ENCODE results near the gene MYOM1.
"Not testable (repeated sequence)": the region's sequence is repeated elsewhere in the genome, so short reads cannot be mapped to it uniquely, and the experiment has no call there.

Gene MYOM1

DNA sequence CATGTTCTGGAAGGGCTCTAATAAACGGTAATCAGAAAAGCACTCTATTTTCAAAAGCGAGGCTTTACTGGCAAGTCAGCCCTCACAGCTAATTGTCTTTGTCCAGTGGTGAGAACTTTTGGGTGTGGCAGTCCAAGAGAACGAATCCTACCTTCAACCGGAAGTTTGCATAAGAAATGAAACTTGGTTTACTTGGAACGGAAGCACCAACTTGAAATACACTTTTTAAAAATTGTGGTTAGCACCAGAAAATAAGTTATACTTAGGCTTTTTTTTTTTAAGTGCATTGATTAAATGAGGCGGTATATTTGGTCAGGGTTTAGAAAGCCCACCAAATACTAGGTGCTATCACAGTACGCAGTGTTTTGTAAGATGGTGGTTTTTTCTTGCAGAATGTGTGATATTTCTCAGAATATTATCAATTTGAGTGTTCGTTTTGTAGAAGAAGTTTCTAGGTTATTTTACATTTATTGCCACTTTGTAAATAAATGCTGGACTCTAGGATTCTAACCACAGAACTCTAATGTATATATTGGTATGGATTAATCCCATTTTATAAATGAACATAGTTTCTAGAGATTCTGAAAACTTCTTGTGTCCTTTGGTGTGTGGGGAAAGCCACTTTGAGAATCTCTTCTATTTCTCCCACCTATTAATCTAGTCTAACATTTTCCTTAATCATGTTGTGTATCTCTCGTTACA lies 29.0 kb upstream of the MYOM1 start:
- DNase-seq, result peak; percentile 67

DNA sequence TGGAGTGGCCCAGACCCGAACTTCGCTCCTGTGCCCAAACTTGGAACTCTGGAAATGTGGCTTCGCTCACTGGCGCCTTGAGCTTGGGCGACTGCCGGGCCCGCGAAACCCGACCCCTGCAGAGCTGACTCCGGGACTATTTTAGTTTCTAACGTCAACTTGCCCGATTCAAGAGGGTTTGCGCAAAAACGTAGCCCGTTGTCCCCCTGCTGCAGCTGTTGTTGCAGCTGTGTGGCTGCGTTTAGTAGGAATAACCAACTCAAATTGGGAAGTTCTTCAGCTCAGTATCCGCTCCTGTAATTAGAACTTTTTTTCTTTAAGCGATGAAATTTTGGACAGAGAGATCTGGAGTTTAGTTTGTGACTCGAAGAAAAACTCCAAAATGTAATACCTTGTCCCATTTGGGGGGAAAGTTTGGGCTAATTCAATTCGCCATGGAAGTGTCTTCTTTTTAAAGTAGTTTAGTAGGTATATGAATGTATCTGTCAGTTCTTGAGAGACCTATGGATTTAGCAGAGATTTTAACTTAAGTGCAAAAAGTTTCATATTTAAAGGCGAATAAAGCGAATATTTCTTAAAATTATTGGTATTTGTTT lies 28.4 kb upstream of the MYOM1 start:
- no peak for DNase-seq

DNA sequence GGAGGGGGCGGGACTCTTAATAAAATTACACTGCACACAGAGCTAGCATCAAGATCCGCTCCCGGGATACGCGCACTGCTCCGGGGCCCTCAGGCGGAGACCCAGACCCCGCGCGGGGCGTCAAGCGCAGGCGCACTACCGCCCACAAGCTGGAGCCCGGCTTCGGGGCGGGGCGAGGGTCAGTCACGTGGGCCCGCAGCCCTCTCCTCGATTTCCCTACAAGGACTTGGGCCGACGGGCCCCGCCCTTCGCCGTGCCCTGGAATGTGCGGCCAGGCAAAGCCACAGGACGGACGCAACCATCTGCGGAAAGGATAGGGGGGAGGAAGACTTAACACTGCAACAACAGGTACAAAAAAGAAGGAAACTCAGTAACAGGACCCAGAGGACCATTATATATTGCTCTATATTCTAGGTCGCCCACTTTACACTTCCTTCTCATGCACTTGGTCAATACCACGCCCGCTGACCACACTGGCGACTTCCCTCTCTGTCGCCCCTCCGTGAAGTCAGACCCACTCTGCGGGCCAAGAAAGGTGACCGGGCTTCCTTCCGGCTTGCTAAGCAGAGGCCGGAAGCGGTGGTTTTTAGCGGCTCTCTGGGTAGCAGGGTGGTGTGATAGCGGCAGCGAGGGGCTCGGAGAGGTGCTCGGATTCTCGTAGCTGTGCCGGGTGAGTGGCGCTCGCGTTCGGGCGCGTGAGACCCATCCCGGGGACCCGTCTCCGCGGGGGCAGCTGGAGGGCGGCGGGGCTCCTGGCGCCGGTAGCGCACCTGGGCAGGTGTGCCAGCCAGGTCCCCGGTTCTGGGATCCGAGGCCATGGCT lies 27.7 kb upstream of the MYOM1 start, which contains the start of gene MYL12A:
TSS of gene MYL12A (plus strand) at position 562 of the 822 bp plus-strand sequence. CDS start 5,447 bp downstream, outside the sequence.
- peak; percentile 96 for DNase-seq

- peak; percentile 75 for DNase-seq
These were observed 27.0 kb upstream of the MYOM1 start for GRCh38 chr18:3246635-3247239.

GRCh38 chr18:3245853-3246634 lies 26.3 kb upstream of the MYOM1 start:
- peak; percentile 92 for DNase-seq

DNA sequence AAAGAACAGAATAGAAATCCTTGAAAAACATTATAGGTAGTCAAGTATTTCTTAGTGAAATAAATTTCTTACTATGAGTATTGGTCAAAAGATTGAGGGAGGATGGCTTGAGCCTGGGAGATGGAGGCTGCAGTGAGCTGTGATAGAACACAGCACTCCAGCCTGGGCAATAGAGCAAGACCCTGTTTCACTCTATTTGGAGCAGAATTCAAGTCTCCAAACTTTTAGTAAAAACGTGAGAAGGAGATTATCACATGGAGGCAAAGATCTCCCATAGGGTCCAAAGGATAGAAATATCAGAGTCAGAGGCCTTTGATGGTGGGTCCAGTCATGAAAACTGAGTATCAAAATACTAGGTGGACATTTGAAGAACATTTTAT lies 25.4 kb upstream of the MYOM1 start:
- no peak for DNase-seq

DNA sequence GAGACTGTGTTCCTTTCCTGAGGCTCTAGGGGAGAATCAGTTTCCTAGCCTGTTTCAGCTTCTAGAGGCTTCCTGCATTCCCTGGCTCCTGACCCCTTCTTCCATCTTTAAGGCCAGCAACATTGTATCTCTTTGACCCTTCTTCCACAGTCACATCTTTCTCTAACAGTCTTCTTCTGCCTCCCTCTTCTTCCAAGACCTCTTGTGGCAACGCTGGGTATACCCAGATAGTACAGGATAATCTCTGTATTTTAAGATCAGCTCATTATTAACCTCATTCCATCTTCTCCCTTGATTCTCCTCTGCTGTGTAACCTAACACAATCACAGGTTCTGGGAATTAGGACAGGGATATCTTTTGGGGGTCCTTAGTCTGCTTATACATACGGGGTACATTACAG lies 19.0 kb upstream of the MYOM1 start:
- no peak for DNase-seq

- no peak for DNase-seq
These were observed 16.7 kb upstream of the MYOM1 start for GRCh38 chr18:3236470-3236869.

DNA sequence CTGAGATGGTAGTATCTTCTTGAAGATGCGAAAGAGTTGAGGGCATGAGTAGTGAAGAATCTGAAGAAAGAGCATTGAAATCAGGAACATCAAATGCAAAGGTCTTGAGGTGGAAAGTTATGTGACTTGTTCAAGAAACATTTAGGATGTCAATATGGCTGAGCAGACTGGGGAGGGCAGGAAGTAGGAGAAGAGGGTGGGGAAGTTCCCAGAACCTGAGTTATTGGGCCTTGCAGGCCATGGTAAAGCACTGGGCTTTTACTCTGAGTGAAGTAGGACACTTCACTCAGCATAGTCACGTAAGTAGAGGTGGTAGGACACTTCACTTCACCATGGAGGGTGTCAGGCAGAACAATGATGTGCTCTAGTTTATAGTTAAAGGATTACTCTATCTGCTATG lies 16.1 kb upstream of the MYOM1 start:
- no peak for DNase-seq

- DNase-seq, result no peak
These were observed 14.7 kb upstream of the MYOM1 start for GRCh38 chr18:3234457-3234856.

DNA sequence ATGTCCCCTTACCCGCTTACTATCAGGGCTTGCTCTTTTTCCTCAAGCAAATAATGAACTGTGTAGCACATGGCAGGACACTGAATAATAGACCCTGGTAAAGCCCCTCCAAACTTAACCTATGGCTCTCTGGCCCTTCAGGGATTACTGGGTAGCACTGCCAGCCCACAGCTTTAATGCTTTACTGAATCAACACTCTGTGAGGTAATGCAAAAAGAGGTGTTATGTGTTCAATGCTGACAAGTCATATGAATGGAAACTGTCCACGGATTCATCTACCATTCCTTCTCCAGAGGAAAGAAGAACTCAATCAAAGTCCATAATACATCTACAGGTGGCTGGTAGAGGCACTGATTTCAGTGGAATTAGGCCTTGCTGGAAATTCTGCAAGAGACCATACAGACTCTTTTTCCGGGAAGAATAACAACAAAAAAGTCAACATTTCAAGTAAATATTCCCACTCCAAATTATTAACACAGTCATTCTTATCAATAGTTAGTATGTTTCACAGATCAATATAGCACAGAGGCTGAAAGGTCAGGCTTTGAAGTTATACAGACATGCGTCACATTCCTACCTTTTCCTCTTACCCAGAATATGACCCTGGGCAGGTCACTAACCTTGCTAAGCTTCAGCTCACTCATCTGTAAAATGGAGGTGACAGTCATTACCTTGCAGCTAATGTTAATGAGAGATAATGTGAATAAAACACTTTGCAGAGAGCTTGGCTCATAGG lies 13.8 kb upstream of the MYOM1 start:
- no peak for DNase-seq

- no peak for DNase-seq
These were observed 13.2 kb upstream of the MYOM1 start for GRCh38 chr18:3233004-3233403.

GRCh38 chr18:3230401-3231334 lies 10.9 kb upstream of the MYOM1 start:
- no peak for DNase-seq

- DNase-seq, result no peak
These were observed 6.3 kb upstream of the MYOM1 start for GRCh38 chr18:3226048-3226447.

DNA sequence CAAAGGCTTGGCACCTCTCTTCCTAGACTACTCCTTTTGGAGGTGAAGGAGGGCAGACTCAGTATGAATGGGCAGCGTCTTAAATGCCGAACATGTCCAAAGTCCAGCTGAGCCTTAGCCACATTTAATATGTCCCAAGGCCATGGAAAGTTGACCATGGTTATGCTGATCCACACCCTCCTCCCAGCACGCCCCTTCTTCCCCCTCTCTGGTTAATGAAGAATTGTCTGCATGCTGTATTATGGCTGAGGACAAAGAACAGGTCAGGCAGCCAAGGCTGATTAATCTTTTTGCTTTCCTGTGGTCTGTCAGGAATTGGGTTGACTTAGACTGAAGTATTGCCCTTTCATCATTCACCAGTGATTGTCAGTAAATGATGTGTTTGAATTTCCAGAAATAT lies 5.8 kb upstream of the MYOM1 start:
- no peak for DNase-seq

- no peak for DNase-seq
These were observed 4.5 kb upstream of the MYOM1 start for GRCh38 chr18:3224223-3224622.

DNA sequence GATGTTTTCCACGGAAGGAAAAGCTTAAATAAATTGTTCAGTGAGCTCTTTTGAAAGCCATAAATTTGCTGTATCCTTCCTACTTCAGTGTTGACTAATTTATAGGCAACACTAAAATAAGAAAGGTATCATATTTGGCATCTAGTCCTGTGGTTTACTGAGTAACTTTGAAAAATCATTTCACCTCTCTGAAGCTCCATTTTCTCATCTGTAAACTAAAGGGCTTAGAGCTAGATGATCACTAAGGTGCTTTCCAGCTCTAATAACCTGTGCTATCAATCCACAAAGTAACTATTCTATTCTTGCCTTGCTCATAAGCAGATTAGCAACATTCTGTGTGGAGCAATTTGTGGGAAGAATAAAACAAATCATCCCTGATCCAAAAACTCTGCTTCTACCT lies 3.6 kb upstream of the MYOM1 start:
- no peak for DNase-seq

DNA sequence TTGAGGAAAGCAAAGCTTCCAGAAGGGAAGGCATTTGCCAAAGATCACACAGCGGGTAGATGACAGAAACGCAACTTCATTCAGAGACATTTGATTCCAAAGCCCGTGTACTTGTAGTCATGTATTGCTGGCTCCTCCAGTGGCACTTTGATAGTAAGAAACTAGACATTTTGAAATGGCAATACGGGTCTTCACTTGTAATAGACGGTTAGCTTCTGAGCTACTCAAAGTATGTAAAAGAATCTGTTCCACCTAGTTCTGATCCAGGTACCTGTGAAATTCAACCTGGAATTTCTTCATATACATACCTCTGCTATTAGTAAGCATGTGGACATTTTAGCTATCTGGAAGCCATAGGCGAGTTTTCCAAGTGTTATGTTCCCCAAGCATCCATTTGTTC lies 1.7 kb upstream of the MYOM1 start:
- DNase-seq, result no peak

GRCh38 chr18:3220868-3221267 lies 1.1 kb upstream of the MYOM1 start:
- not testable (repeated sequence) for DNase-seq

DNA sequence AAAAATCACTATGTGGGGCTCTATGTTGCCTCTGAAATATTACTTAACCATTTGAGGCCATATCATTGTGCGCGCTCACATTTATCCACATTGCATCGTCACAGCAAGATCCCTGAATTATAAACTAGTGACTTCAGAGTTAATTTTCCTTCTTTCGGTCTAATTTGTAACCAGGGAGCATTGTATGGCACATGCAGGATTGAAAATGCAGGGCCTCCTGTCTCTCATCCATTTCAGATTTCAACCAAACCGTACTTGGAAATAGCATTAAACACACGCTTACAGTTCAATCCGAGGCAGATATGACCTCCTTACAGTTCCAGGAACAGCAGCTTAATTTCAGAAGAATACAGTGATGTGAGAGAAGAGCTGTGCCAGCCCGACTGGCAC lies 532 bp downstream of the MYOM1 start:
- no peak for DNase-seq

DNA sequence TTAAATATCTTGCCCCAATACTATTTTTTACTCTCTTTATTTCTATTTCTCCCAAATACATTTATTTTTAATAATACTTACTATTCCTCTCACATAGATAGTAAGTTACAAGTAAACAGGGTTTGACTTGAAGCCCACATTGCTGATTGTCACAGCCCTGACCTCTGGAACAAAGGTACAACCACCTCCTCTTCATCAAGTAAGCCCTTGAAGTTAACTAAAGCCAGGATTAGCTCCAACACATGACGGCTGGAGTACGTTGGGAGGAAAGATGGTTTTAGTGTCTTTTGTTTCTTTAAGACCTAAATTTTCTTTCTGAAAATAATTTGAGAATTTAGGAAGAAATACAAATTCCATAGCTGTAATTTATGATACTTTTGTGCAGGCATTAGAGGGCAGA lies 949 bp downstream of the MYOM1 start:
- no peak for DNase-seq

Measured in activated effector memory CD4-positive, alpha-beta T cell treated with anti-CD3 and anti-CD28 coated beads, Interleukin-2, amount 50 U/mL, for 16 hours (primary cell).